ENCODE measurements around the gene ZBTB20.

ZBTB20 gene

GRCh38 chr3:114567771-114568170 is 579.3 kb downstream of the ZBTB20 start:
- H3K56ac ChIP-seq (ENCODE audit: low read length): no peak overlapping the region
- H3K4ac ChIP-seq (ENCODE audit: low read depth, low read length): no peak overlapping the region
- no peak overlapping the region for H2BK120ac ChIP-seq (ENCODE audit: low read depth, low read length)
- H3K9ac ChIP-seq (ENCODE audit: low read length): no peak overlapping the region
- no peak overlapping the region for H3K4me3 ChIP-seq (ENCODE audit: low read length)
- H3K4me1 ChIP-seq (ENCODE audit: control insufficient read depth, low read depth, low read length): peaks cover 2% of the 10 kb centered on the region
- no peak overlapping the region for H2AK5ac ChIP-seq (ENCODE audit: low read length)
- no peak overlapping the region for H4K8ac ChIP-seq (ENCODE audit: low read depth, low read length)
- H3K27me3 ChIP-seq (ENCODE audit: insufficient read depth, low read length, poor library complexity): no peaks in the 10 kb centered on the region
- H3K18ac ChIP-seq (ENCODE audit: low read length): no peak overlapping the region
- H3K27ac ChIP-seq (ENCODE audit: low read depth, low read length): no peak overlapping the region
- no CpG with 5 or more reads among the region's 2 CpGs for WGBS (ENCODE audit: extremely low coverage, insufficient coverage, low lambda C conversion rate)
- DNase-seq: peak; percentile 21
- H3K79me2 ChIP-seq (ENCODE audit: control insufficient read depth, insufficient read depth, low read length): no peaks in the 10 kb centered on the region
- H3K36me3 ChIP-seq (ENCODE audit: control insufficient read depth, insufficient read depth, low read length): no peaks in the 10 kb centered on the region
- no peak overlapping the region for H2BK15ac ChIP-seq (replicated peaks; ENCODE audit: low read depth)
- H3K4me2 ChIP-seq (ENCODE audit: low read length): no peak overlapping the region
- no peak overlapping the region for H3K23ac ChIP-seq (ENCODE audit: low read length)
- H2BK5ac ChIP-seq (ENCODE audit: low read length): no peak overlapping the region
- no peaks in the 10 kb centered on the region for H3K79me1 ChIP-seq (ENCODE audit: low read length)
- no peak overlapping the region for H4K5ac ChIP-seq (ENCODE audit: low read length)

- H3K9ac ChIP-seq (ENCODE audit: low read length): no peak overlapping the region
- H4K8ac ChIP-seq (ENCODE audit: low read depth, low read length): no peak overlapping the region
- H3K4me3 ChIP-seq (ENCODE audit: low read length): no peak overlapping the region
- H3K18ac ChIP-seq (ENCODE audit: low read length): no peak overlapping the region
- H2BK5ac ChIP-seq (ENCODE audit: low read length): no peak overlapping the region
- DNase-seq: no peak
- no peak overlapping the region for H3K4ac ChIP-seq (ENCODE audit: low read depth, low read length)
- no peak overlapping the region for H2AK5ac ChIP-seq (ENCODE audit: low read length)
- H3K23ac ChIP-seq (ENCODE audit: low read length): no peak overlapping the region
- H2BK120ac ChIP-seq (ENCODE audit: low read depth, low read length): no peak overlapping the region
- no peak overlapping the region for H3K27ac ChIP-seq (ENCODE audit: low read depth, low read length)
- no peaks in the 10 kb centered on the region for H3K79me1 ChIP-seq (ENCODE audit: low read length)
- no peak overlapping the region for H3K4me2 ChIP-seq (ENCODE audit: low read length)
- no peak overlapping the region for H2BK15ac ChIP-seq (replicated peaks; ENCODE audit: low read depth)
- no peaks in the 10 kb centered on the region for H3K36me3 ChIP-seq (ENCODE audit: control insufficient read depth, insufficient read depth, low read length)
- no peaks in the 10 kb centered on the region for H3K27me3 ChIP-seq (ENCODE audit: insufficient read depth, low read length, poor library complexity)
- no peak overlapping the region for H3K56ac ChIP-seq (ENCODE audit: low read length)
- no peak overlapping the region for H4K5ac ChIP-seq (ENCODE audit: low read length)
- no peaks in the 10 kb centered on the region for H3K79me2 ChIP-seq (ENCODE audit: control insufficient read depth, insufficient read depth, low read length)
- H3K4me1 ChIP-seq (ENCODE audit: control insufficient read depth, low read depth, low read length): peaks cover 2% of the 10 kb centered on the region
Observed at GRCh38 chr3:114566767-114567166, 580.3 kb downstream of the ZBTB20 start.

GRCh38 chr3:114566162-114566755 is 580.8 kb downstream of the ZBTB20 start:
- no peak for DNase-seq

DNA sequence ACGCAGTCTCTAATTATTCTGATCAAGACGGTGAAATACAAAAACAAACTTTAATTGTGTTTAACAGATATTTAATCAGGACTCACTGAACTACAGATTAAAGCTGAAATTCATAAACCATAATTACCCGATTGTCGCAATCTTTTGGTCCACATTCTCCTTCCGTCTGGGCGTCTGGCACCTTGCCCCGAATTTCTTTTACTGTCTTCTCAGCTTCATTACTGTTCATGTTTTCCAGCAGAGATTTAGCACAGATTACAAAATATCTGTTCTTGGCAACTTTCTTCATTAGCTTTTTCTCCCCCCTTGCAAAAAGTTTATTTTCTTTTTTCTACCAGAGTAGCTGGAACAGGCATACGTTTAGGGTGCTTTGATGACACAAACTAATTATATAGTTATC is 581.9 kb downstream of the ZBTB20 start:
- Histone ChIP-seq H3K56ac (ENCODE audit: low read length) (no peak overlapping the region), H2AK5ac (ENCODE audit: low read length) (no peak overlapping the region), H3K4ac (ENCODE audit: low read depth, low read length) (no peak overlapping the region), H4K5ac (ENCODE audit: low read length) (no peak overlapping the region), H3K4me2 (ENCODE audit: low read length) (no peak overlapping the region), H3K18ac (ENCODE audit: low read length) (no peak overlapping the region), H2BK120ac (ENCODE audit: low read depth, low read length) (no peak overlapping the region), H3K27ac (ENCODE audit: low read depth, low read length) (no peak overlapping the region), H3K4me1 (ENCODE audit: control insufficient read depth, low read depth, low read length) (peaks cover 2% of the 10 kb centered on the region), H3K23ac (ENCODE audit: low read length) (no peak overlapping the region), H3K27me3 (ENCODE audit: insufficient read depth, low read length, poor library complexity) (no peaks in the 10 kb centered on the region), H2BK5ac (ENCODE audit: low read length) (no peak overlapping the region), H2BK15ac (replicated peaks; ENCODE audit: low read depth) (no peak overlapping the region), H3K79me2 (ENCODE audit: control insufficient read depth, insufficient read depth, low read length) (no peaks in the 10 kb centered on the region), H4K8ac (ENCODE audit: low read depth, low read length) (no peak overlapping the region), H3K36me3 (ENCODE audit: control insufficient read depth, insufficient read depth, low read length) (no peaks in the 10 kb centered on the region), H3K9ac (ENCODE audit: low read length) (no peak overlapping the region), H3K79me1 (ENCODE audit: low read length) (no peaks in the 10 kb centered on the region), H3K4me3 (ENCODE audit: low read length) (no peak overlapping the region)
- WGBS (ENCODE audit: extremely low coverage, insufficient coverage, low lambda C conversion rate): no CpG with 5 or more reads among the region's 8 CpGs
- DNase-seq: no peak

More at GRCh38 chr3:114566162-114566755, 580.8 kb downstream of the ZBTB20 start:
- peaks cover 2% of the 10 kb centered on the region for H3K4me1 ChIP-seq (ENCODE audit: control insufficient read depth, low read depth, low read length)
- H2BK15ac ChIP-seq (replicated peaks; ENCODE audit: low read depth): no peak overlapping the region
- H3K4ac ChIP-seq (ENCODE audit: low read depth, low read length): no peak overlapping the region
- no peaks in the 10 kb centered on the region for H3K27me3 ChIP-seq (ENCODE audit: insufficient read depth, low read length, poor library complexity)
- no peak overlapping the region for H2BK120ac ChIP-seq (ENCODE audit: low read depth, low read length)
- H2AK5ac ChIP-seq (ENCODE audit: low read length): no peak overlapping the region
- no peak overlapping the region for H3K27ac ChIP-seq (ENCODE audit: low read depth, low read length)
- H3K79me2 ChIP-seq (ENCODE audit: control insufficient read depth, insufficient read depth, low read length): no peaks in the 10 kb centered on the region
- H3K4me3 ChIP-seq (ENCODE audit: low read length): no peak overlapping the region
- no peak overlapping the region for H3K56ac ChIP-seq (ENCODE audit: low read length)
- no peak overlapping the region for H3K9ac ChIP-seq (ENCODE audit: low read length)
- no peak overlapping the region for H4K5ac ChIP-seq (ENCODE audit: low read length)
- H3K36me3 ChIP-seq (ENCODE audit: control insufficient read depth, insufficient read depth, low read length): no peaks in the 10 kb centered on the region
- no CpG with 5 or more reads among the region's 5 CpGs for WGBS (ENCODE audit: extremely low coverage, insufficient coverage, low lambda C conversion rate)
- H3K79me1 ChIP-seq (ENCODE audit: low read length): no peaks in the 10 kb centered on the region
- no peak overlapping the region for H3K18ac ChIP-seq (ENCODE audit: low read length)
- H2BK5ac ChIP-seq (ENCODE audit: low read length): no peak overlapping the region
- no peak overlapping the region for H3K4me2 ChIP-seq (ENCODE audit: low read length)
- no peak overlapping the region for H4K8ac ChIP-seq (ENCODE audit: low read depth, low read length)
- no peak overlapping the region for H3K23ac ChIP-seq (ENCODE audit: low read length)

- Histone ChIP-seq H2AK5ac (ENCODE audit: low read length) (no peak overlapping the region), H3K4me2 (ENCODE audit: low read length) (no peak overlapping the region), H3K79me2 (ENCODE audit: control insufficient read depth, insufficient read depth, low read length) (no peaks in the 10 kb centered on the region), H2BK5ac (ENCODE audit: low read length) (no peak overlapping the region), H4K8ac (ENCODE audit: low read depth, low read length) (no peak overlapping the region), H3K4ac (ENCODE audit: low read depth, low read length) (no peak overlapping the region), H3K4me1 (ENCODE audit: control insufficient read depth, low read depth, low read length) (peaks cover 2% of the 10 kb centered on the region), H2BK120ac (ENCODE audit: low read depth, low read length) (no peak overlapping the region), H3K18ac (ENCODE audit: low read length) (no peak overlapping the region), H3K4me3 (ENCODE audit: low read length) (no peak overlapping the region), H3K23ac (ENCODE audit: low read length) (no peak overlapping the region), H2BK15ac (replicated peaks; ENCODE audit: low read depth) (no peak overlapping the region), H3K9ac (ENCODE audit: low read length) (no peak overlapping the region), H3K27me3 (ENCODE audit: insufficient read depth, low read length, poor library complexity) (no peaks in the 10 kb centered on the region), H3K79me1 (ENCODE audit: low read length) (no peaks in the 10 kb centered on the region), H3K56ac (ENCODE audit: low read length) (no peak overlapping the region), H3K27ac (ENCODE audit: low read depth, low read length) (no peak overlapping the region), H3K36me3 (ENCODE audit: control insufficient read depth, insufficient read depth, low read length) (no peaks in the 10 kb centered on the region), H4K5ac (ENCODE audit: low read length) (no peak overlapping the region)
- DNase-seq: no peak
- no CpG with 5 or more reads among the region's 2 CpGs for WGBS (ENCODE audit: extremely low coverage, insufficient coverage, low lambda C conversion rate)
Observed at GRCh38 chr3:114563720-114564119, 583.4 kb downstream of the ZBTB20 start.

- Histone ChIP-seq H2BK15ac (replicated peaks; ENCODE audit: low read depth) (no peak overlapping the region), H3K4ac (ENCODE audit: low read depth, low read length) (no peak overlapping the region), H3K56ac (ENCODE audit: low read length) (no peak overlapping the region), H4K5ac (ENCODE audit: low read length) (no peak overlapping the region), H3K4me1 (ENCODE audit: control insufficient read depth, low read depth, low read length) (peaks cover 2% of the 10 kb centered on the region), H3K4me3 (ENCODE audit: low read length) (no peak overlapping the region), H3K4me2 (ENCODE audit: low read length) (no peak overlapping the region), H3K27ac (ENCODE audit: low read depth, low read length) (no peak overlapping the region), H3K23ac (ENCODE audit: low read length) (no peak overlapping the region), H2AK5ac (ENCODE audit: low read length) (no peak overlapping the region), H3K9ac (ENCODE audit: low read length) (no peak overlapping the region), H4K8ac (ENCODE audit: low read depth, low read length) (no peak overlapping the region), H2BK5ac (ENCODE audit: low read length) (no peak overlapping the region), H3K18ac (ENCODE audit: low read length) (no peak overlapping the region), H3K79me1 (ENCODE audit: low read length) (no peaks in the 10 kb centered on the region), H3K27me3 (ENCODE audit: insufficient read depth, low read length, poor library complexity) (no peaks in the 10 kb centered on the region), H3K79me2 (ENCODE audit: control insufficient read depth, insufficient read depth, low read length) (no peaks in the 10 kb centered on the region), H2BK120ac (ENCODE audit: low read depth, low read length) (no peak overlapping the region), H3K36me3 (ENCODE audit: control insufficient read depth, insufficient read depth, low read length) (no peaks in the 10 kb centered on the region)
- no CpG with 5 or more reads among the region's 2 CpGs for WGBS (ENCODE audit: extremely low coverage, insufficient coverage, low lambda C conversion rate)
- DNase-seq: no peak
Observed at GRCh38 chr3:114562557-114562956, 584.5 kb downstream of the ZBTB20 start.
